ENCODE measurements around the gene RPN1.

DNA sequence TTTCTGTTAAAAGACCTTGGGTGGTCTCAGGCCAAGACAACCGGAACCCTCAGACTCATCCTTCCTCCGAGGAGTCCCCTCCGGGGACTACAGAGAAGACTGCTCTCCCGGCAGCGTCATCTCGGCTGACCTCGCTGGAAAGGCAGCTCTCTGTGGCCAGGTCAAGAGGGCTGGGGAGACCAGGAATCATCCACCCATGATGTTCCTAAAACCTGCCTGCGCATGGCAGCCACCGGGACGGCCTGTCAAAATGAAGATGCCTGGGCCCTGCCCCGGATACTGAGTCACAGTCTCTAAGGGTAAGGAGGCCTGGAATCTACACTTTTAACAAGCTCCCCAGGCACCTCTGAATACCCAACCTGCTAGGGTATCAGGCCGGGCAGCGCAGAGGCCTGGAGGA lies 78.6 kb downstream of the RPN1 start:
- TF ChIP-seq CTCF (IDR thresholded peaks at IDR 0.05) = no peak
- TF ChIP-seq EZH2 (IDR thresholded peaks at IDR 0.05; ENCODE audit: borderline replicate concordance, insufficient read depth, low read depth, low read length, poor library complexity, severe bottlenecking) = no peak

Data from B cell (primary cell).